Measurements from ENCODE around the gene CARD10. TPM values are rescaled to one million over a fixed set of nuclear protein-coding genes. Genes with fewer than 3 reads are reported as not detected.

Gene CARD10
- polyA plus RNA-seq, 3 donors = 0.03 TPM; not detected in 2

GRCh38 chr22:37507731-37508130 is 11.5 kb downstream of the CARD10 start:
- WGBS (ENCODE audit: insufficient coverage) = 96% methylated on average over 8 of the region's 10 CpGs
- DNase-seq = no peak

DNA sequence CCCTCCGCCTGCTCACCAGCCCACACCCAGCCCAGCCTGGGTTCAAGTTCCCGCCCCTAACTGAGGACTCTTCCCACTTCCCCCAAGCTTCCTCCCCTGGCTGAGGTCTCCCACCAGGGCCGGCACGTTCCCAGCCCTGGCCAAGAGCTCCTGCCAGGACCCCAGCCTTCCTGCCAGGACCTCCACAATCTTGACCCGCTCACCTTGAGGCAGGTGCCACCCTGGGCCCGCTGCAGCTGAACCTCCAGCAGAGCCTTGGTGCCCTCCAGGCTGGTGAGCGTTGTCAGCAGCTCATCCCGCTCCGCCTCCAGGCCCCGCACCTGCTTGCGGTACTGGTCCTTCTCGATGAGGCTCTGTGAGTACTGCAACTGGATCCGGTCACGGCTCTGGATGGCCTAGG is 13.2 kb downstream of the CARD10 start:
- Mint-ChIP-seq H3K27ac (no peak overlapping the region), H3K36me3 (no peaks in the 10 kb centered on the region), H3K27me3 (ENCODE audit: low read depth in 3 of 3) (peaks cover 3 to 16% (median 7%) of the 10 kb centered on the region in 3 donors), H3K4me3 (no peak overlapping the region), H3K9me3 (no peaks in the 10 kb centered on the region), H3K4me1 (peaks cover 10% of the 10 kb centered on the region)
- H3K4me1 ChIP-seq (ENCODE audit: control insufficient read depth in 1 of 2, insufficient read depth in 2 of 2, low read length in 2 of 2) = peaks cover 0 to 5% of the 10 kb centered on the region in 2 donors
- no peak overlapping the region for H3K4me3 ChIP-seq (replicated peaks in 1 of 3; ENCODE audit: low read depth in 2 of 3, low read length in 3 of 3)
- no peaks in the 10 kb centered on the region for H3K36me3 ChIP-seq (replicated peaks in 1 of 2; ENCODE audit: control insufficient read depth in 1 of 2, insufficient read depth in 2 of 2, low read length in 2 of 2)
- no peak for DNase-seq
- no peaks in the 10 kb centered on the region for H3K79me2 ChIP-seq (ENCODE audit: insufficient read depth, low read length)
- peaks cover 0 to 4% of the 10 kb centered on the region in 2 donors for H3K27me3 ChIP-seq (ENCODE audit: control insufficient read depth in 2 of 2, insufficient read depth in 2 of 2, low read length in 2 of 2)
- TF ChIP-seq, protein P1, sequence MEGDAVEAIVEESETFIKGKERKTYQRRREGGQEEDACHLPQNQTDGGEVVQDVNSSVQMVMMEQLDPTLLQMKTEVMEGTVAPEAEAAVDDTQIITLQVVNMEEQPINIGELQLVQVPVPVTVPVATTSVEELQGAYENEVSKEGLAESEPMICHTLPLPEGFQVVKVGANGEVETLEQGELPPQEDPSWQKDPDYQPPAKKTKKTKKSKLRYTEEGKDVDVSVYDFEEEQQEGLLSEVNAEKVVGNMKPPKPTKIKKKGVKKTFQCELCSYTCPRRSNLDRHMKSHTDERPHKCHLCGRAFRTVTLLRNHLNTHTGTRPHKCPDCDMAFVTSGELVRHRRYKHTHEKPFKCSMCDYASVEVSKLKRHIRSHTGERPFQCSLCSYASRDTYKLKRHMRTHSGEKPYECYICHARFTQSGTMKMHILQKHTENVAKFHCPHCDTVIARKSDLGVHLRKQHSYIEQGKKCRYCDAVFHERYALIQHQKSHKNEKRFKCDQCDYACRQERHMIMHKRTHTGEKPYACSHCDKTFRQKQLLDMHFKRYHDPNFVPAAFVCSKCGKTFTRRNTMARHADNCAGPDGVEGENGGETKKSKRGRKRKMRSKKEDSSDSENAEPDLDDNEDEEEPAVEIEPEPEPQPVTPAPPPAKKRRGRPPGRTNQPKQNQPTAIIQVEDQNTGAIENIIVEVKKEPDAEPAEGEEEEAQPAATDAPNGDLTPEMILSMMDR (IDR thresholded peaks at IDR 0.05) = no peak
- H3K27ac ChIP-seq (ENCODE audit: low read depth in 1 of 2, low read length in 2 of 2) = no peak overlapping the region
- no peak overlapping the region for H3K4me2 ChIP-seq (replicated peaks; ENCODE audit: extremely low read depth, low read length, poor library complexity, severe bottlenecking)
- H3K9ac ChIP-seq (ENCODE audit: insufficient read depth, low read length, poor library complexity, severe bottlenecking) = no peak overlapping the region
- no peak overlapping the region for H2AFZ ChIP-seq (ENCODE audit: insufficient read depth, low read depth, low read length, poor library complexity, severe bottlenecking)
- intact Hi-C loops (cut with micrococcal nuclease) = no loop called here
- WGBS (ENCODE audit: insufficient coverage) = 84% methylated on average over 14 of the region's 14 CpGs
- no peaks in the 10 kb centered on the region for H3K9me3 ChIP-seq (replicated peaks in 1 of 2; ENCODE audit: control insufficient read depth in 1 of 2, insufficient read depth in 1 of 2, low read length in 2 of 2)
- no peaks in the 10 kb centered on the region for H4K20me1 ChIP-seq (ENCODE audit: insufficient read depth, low read length)

More at GRCh38 chr22:37507731-37508130, 11.5 kb downstream of the CARD10 start:
- intact Hi-C loops (cut with micrococcal nuclease) = no loop called here
- no peaks in the 10 kb centered on the region for H3K36me3 Mint-ChIP-seq
- Histone ChIP-seq H3K36me3 (replicated peaks in 1 of 2; ENCODE audit: control insufficient read depth in 1 of 2, insufficient read depth in 2 of 2, low read length in 2 of 2) (no peaks in the 10 kb centered on the region), H3K9ac (ENCODE audit: insufficient read depth, low read length, poor library complexity, severe bottlenecking) (no peak overlapping the region), H3K9me3 (replicated peaks in 1 of 2; ENCODE audit: control insufficient read depth in 1 of 2, insufficient read depth in 1 of 2, low read length in 2 of 2) (no peaks in the 10 kb centered on the region), H3K27ac (ENCODE audit: low read depth in 1 of 2, low read length in 2 of 2) (no peak overlapping the region), H3K4me3 (replicated peaks in 1 of 3; ENCODE audit: low read depth in 2 of 3, low read length in 3 of 3) (no peak overlapping the region), H2AFZ (ENCODE audit: insufficient read depth, low read depth, low read length, poor library complexity, severe bottlenecking) (no peak overlapping the region), H3K4me1 (ENCODE audit: control insufficient read depth in 1 of 2, insufficient read depth in 2 of 2, low read length in 2 of 2) (no peaks in the 10 kb centered on the region), H3K79me2 (ENCODE audit: insufficient read depth, low read length) (no peaks in the 10 kb centered on the region), H3K4me2 (replicated peaks; ENCODE audit: extremely low read depth, low read length, poor library complexity, severe bottlenecking) (no peak overlapping the region), H3K27me3 (ENCODE audit: control insufficient read depth in 2 of 2, insufficient read depth in 2 of 2, low read length in 2 of 2) (no peaks in the 10 kb centered on the region), H4K20me1 (ENCODE audit: insufficient read depth, low read length) (no peaks in the 10 kb centered on the region)
- H3K4me3 Mint-ChIP-seq = no peak overlapping the region
- H3K4me1 Mint-ChIP-seq = peaks cover 2% of the 10 kb centered on the region
- TF ChIP-seq, protein P1 (IDR thresholded peaks at IDR 0.05) = no peak
- H3K27ac Mint-ChIP-seq = no peak overlapping the region
- H3K27me3 Mint-ChIP-seq (ENCODE audit: low read depth in 3 of 3) = peaks cover 5 to 15% (median 5%) of the 10 kb centered on the region in 3 donors
- no peaks in the 10 kb centered on the region for H3K9me3 Mint-ChIP-seq
